Motor neuron (in vitro differentiated cells): ENCODE results near the gene ITGA6. TPM values are rescaled to one million over a fixed set of nuclear protein-coding genes. Genes with fewer than 3 reads are reported as not detected.
A peak's percentile ranks its signal among the peaks of the same experiment; 100 is the strongest.

Experiments used
- ATAC-seq, 8 experiments: fragments of 200-7000 bp; cut with Tn5 transposase; replicated peaks in 6 of 8; 2 replicates each; pipeline ENCODE4 v1.8.0; 2021; ENCODE audit warnings: mild to moderate bottlenecking in 8 of 8, moderate library complexity in 8 of 8
- H3K27ac ChIP-seq, 2 donors: fragments of 250-450 bp; sonication (Bioruptor Pico); 2 replicates each; pipeline ENCODE4 v1.9.0; 2021; ENCODE audit warnings: antibody characterized with exemption in 2 of 2, mild to moderate bottlenecking in 2 of 2, moderate library complexity in 1 of 2
- H3K4me1 ChIP-seq, 2 donors: fragments of 250-450 bp; sonication (Bioruptor Pico); replicated peaks in 1 of 2; 2 replicates each; pipeline ENCODE4 v1.6.1; 2021; ENCODE audit warnings: antibody characterized with exemption in 2 of 2, mild to moderate bottlenecking in 2 of 2, moderate library complexity in 1 of 2
- H3K4me3 ChIP-seq, 5 donors: fragments of 250-450 bp; sonication (Bioruptor Pico); 2 replicates each; pipeline ENCODE4 v1.9.0; 2021; ENCODE audit warnings: antibody characterized with exemption in 5 of 5, mild to moderate bottlenecking in 5 of 5, moderate library complexity in 4 of 5
- WGBS, 10 experiments: fragments of 450-650 bp; shearing (Covaris generic); methylation state at CpG; one replicate each; pipeline ENCODE4 v1.0.0; 2022; 5-methylcytosine and 5-hydroxymethylcytosine counted together
- in situ Hi-C, 9 experiments: fragments of 400-800 bp; cut with MboI; loops; one replicate each; pipeline ENCODE4 v1.15.0; 2021; ENCODE audit warnings: low sequenced_read_pairs in 9 of 9, low pct_unique_long_range_greater_than_20kb in 2 of 9; ENCODE audit not compliant: unreplicated experiment in 9 of 9
- total RNA-seq, 8 experiments: library from RNA; unstranded; fragments of 300-600 nt; gene quantifications; 2 replicates each; pipeline versions ENCODE4 v1.2.3 to v1.2.4, GENCODE V29; 2022

ITGA6 gene
- total RNA-seq, 8 experiments from 2014 or later = 3.4 to 68.2 (median 26.1) TPM

- 3 to 40% (median 13%) methylated on average over 1 to 8 of the region's 8 CpGs; no CpG with 5 or more reads in 1 of the 10 experiments for WGBS, 10 experiments
- Histone ChIP-seq H3K27ac (peak overlapping the region; percentile 85 to 86), H3K4me3 (peak overlapping the region; percentile 53 to 82 (median 61)), H3K4me1 (peaks cover 14 to 27% of the 10 kb centered on the region in 2 donors)
- in situ Hi-C loops = no loop called here
- ATAC-seq = no peak
Observed at GRCh38 chr2:172555272-172555521, 127.8 kb downstream of the ITGA6 start.

Other genes starting within 250 kb of the ITGA6 start
- gene PDK1, start 128.5 kb downstream of the ITGA6 start, total RNA-seq = 10 to 100 TPM in 7 of 8 experiments, 1 to 10 TPM in 1; 3.1 to 56.0 (median 18.5) TPM